Ovary (tissue), 9 donors: ENCODE results near the gene JADE1. TPM values are rescaled to one million over a fixed set of nuclear protein-coding genes. Genes with fewer than 3 reads are reported as not detected.

Experiments
- DNase-seq, 5 donors: peaks; one replicate each; pipeline ENCODE4 v3.0.0-alpha.2; 2019 to 2020
- H3K27ac ChIP-seq, 2 donors: fragments of 200-600 bp; one replicate each; pipeline versions ENCODE4 v1.5.1 to v1.8.0; 2019 to 2022
- H3K27me3 ChIP-seq: fragments of 200-600 bp; one replicate; pipeline ENCODE4 v1.8.0; 2022
- H3K36me3 ChIP-seq: fragments of 200-600 bp; sonication (generic); one replicate; pipeline ENCODE4 v1.5.1; 2019
- H3K4me1 ChIP-seq: one replicate; pipeline ENCODE4 v1.8.1; 2013; ENCODE audit warnings: mild to moderate bottlenecking, moderate library complexity; ENCODE audit not compliant: insufficient read depth
- H3K4me3 ChIP-seq: fragments of 200-600 bp; sonication (generic); one replicate; pipeline ENCODE4 v1.5.1; 2017
- H3K9me3 ChIP-seq, 2 donors: fragments of 200-600 bp in 1 of 2; sonication (generic) in 1 of 2; one replicate each; pipeline versions ENCODE4 v1.5.1 to v1.8.1; 2013 to 2019; ENCODE audit warnings: mild to moderate bottlenecking in 1 of 2, moderate library complexity in 1 of 2
- CTCF ChIP-seq, 3 donors: fragments of 450-650 bp in 2 of 3; fragments of 200-600 bp in 1 of 3; IDR thresholded peaks; one replicate each; pipeline versions ENCODE4 v1.5.1 to v1.8.0; 2016 to 2022; ENCODE audit warnings: antibody characterized with exemption in 3 of 3, mild to moderate bottlenecking in 1 of 3
- EP300 ChIP-seq: sonication (generic); formaldehyde crosslinking; IDR thresholded peaks from one replicate; pipeline ENCODE4 v1.6.1; 2017; ENCODE audit warnings: antibody characterized with exemption
- POLR2A ChIP-seq: fragments of 450-650 bp; IDR thresholded peaks from one replicate; pipeline ENCODE4 v1.6.1; 2017; ENCODE audit warnings: antibody characterized with exemption, mild to moderate bottlenecking, moderate library complexity
- WGBS, 3 donors: extraction: QIAGEN DNeasy Blood & Tissue Kit in 1 of 3; methylation state at CpG; one replicate each; pipeline versions ENCODE4 v1.1.5 to v1.1.7; 2013 to 2017; 5-methylcytosine and 5-hydroxymethylcytosine counted together
- intact Hi-C, 4 donors: fragments of 100-400 bp; cut with DNase I; formaldehyde crosslinking; loops; one replicate each; pipeline versions ENCODE4 v1.11.0 to v1.15.1; 2022 to 2023
- polyA plus RNA-seq, 2 donors: library from polyadenylated mRNA; stranded (reverse); fragments of 200-250 nt in 1 of 2; fragments of 350-450 nt in 1 of 2; fragmentation: Illumina TruSeq in 1 of 2; extraction: RNeasy Lipid Tissue Mini Kit (QIAGEN cat#74804) in 1 of 2; gene quantifications; one replicate each; pipeline ENCODE4 v1.2.3, GENCODE V29; 2013 to 2014
- total RNA-seq, 7 donors: library from RNA; depleted of rRNA in 2 of 7; stranded (reverse); fragments of >200 nt in 2 of 7; fragmentation: NEBNext Ultra II Directional in 3 of 7; extraction: Animal tissue kit (Norgen Biotek cat#: 25700) in 3 of 7; gene quantifications; one replicate each; pipeline versions ENCODE4 v1.1.0 to v1.2.4, GENCODE V29; 2016 to 2023
- donor health status: DM: no; HTN: no; CAD: no; lungs with moderate emphysema.
- donor health status: DM: no; HTN: no; CAD: no.
- donor health status: Bipolar disorder and iron deficiency.
- donor health status: DM: yes; HTN: yes; CAD: no.
- donor health status: DM: no; HTN: no; CAD: no.
- donor health status: DM: yes; HTN: yes; CAD: no.

JADE1 gene
- total and polyA plus RNA-seq, 9 donors, result 21.3 to 48.6 (median 34.9) TPM

GRCh38 chr4:128917781-128918180 is 108.3 kb downstream of the JADE1 start:
- Histone ChIP-seq H3K27ac (no peak overlapping the region), H3K9me3 (no peaks in the 10 kb centered on the region), H3K4me1 (no peaks in the 10 kb centered on the region), H3K4me3 (no peak overlapping the region), H3K36me3 (no peaks in the 10 kb centered on the region), H3K27me3 (no peaks in the 10 kb centered on the region)
- intact Hi-C loops, result loop anchor here in 1 of 4 donors (10.0 kb wide), 1 partner anchor 1823 kb away; no protein-coding TSS in a partner anchor
- 75 to 81% (median 79%) methylated on average over 2 of the region's 2 CpGs for WGBS, 3 donors
- TF ChIP-seq CTCF (IDR thresholded peaks at IDR 0.05), result no peak
- TF ChIP-seq EP300, result no peak
- TF ChIP-seq POLR2A, result no peak
- no peak for DNase-seq

DNA sequence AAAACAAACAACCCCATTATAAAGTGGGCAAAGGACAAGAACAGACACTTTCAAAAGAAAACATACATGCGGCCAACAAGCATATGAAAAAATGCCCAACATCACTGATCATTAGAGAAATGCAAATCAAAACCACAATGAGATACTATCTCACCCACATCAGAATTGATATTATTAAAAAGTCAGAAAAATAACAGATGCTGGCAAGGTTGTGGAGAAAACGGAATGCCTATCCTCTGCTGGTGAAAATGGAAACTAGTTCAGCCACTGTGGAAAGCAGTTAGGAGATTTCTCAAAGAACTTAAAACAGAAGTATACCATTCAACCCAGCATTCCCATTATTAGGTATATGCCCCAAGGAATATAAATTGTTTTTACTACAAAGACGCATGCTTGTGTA is 112.5 kb downstream of the JADE1 start:
- Histone ChIP-seq H3K9me3 (no peaks in the 10 kb centered on the region), H3K4me3 (no peak overlapping the region), H3K27ac (no peak overlapping the region), H3K27me3 (no peaks in the 10 kb centered on the region), H3K36me3 (no peaks in the 10 kb centered on the region), H3K4me1 (no peaks in the 10 kb centered on the region)
- 75 to 97% (median 95%) methylated on average over 3 of the region's 3 CpGs for WGBS, 3 donors
- no peak for DNase-seq
- intact Hi-C loops, result no loop called here
- TF ChIP-seq CTCF (IDR thresholded peaks at IDR 0.05), result no peak
- no peak for TF ChIP-seq POLR2A
- no peak for TF ChIP-seq EP300
